ENCODE data around the gene NTNG2. TPM values are rescaled to one million over a fixed set of nuclear protein-coding genes. Genes with fewer than 3 reads are reported as not detected.
"Not testable (repeated sequence)": the region's sequence is repeated elsewhere in the genome, so short reads cannot be mapped to it uniquely, and the experiment has no call there.

Gene NTNG2
- polyA plus RNA-seq, 1 experiment: 0.74 TPM

GRCh38 chr9:132266017-132266416 is 104.2 kb downstream of the NTNG2 start:
- peaks cover 23% of the 10 kb centered on the region for H3K36me3 ChIP-seq (ENCODE audit: control insufficient read depth, insufficient read depth, low read length)
- ChIA-PET POLR2A (no interaction called here), CTCF (interaction anchor here (0.6 kb wide), 1 partner anchor 21 kb away, joined by 3 read pairs; no protein-coding TSS in a partner anchor)
- H3K4me3 ChIP-seq (ENCODE audit: low read depth, low read length): no peak overlapping the region
- no peaks in the 10 kb centered on the region for H3K27me3 ChIP-seq (ENCODE audit: control insufficient read depth, insufficient read depth, low read length)
- DNase-seq (ENCODE audit: low read depth): no peak
- TF ChIP-seq CTCF (IDR thresholded peaks at IDR 0.05; ENCODE audit: insufficient read depth, low read depth, low read length): no peak

- TF ChIP-seq CTCF (IDR thresholded peaks at IDR 0.05; ENCODE audit: insufficient read depth, low read depth, low read length): no peak
- POLR2A ChIA-PET: no interaction called here
- no peak for DNase-seq (ENCODE audit: low read depth)
- H3K36me3 ChIP-seq (ENCODE audit: control insufficient read depth, insufficient read depth, low read length): peaks cover 26% of the 10 kb centered on the region
- H3K27me3 ChIP-seq (ENCODE audit: control insufficient read depth, insufficient read depth, low read length): no peaks in the 10 kb centered on the region
- no peak overlapping the region for H3K4me3 ChIP-seq (ENCODE audit: low read depth, low read length)
- CTCF ChIA-PET: interaction anchor here (0.6 to 2.2 kb wide), 11 partner anchors 8 to 510 kb away, joined by 3 to 26 read pairs (median 5); no protein-coding TSS in a partner anchor
These were observed 105.8 kb downstream of the NTNG2 start for GRCh38 chr9:132267660-132268059.

- no peak for DNase-seq (ENCODE audit: low read depth)
- H3K27me3 ChIP-seq (ENCODE audit: control insufficient read depth, insufficient read depth, low read length): no peaks in the 10 kb centered on the region
- H3K4me3 ChIP-seq (ENCODE audit: low read depth, low read length): no peak overlapping the region
- peaks cover 23% of the 10 kb centered on the region for H3K36me3 ChIP-seq (ENCODE audit: control insufficient read depth, insufficient read depth, low read length)
- ChIA-PET CTCF (interaction anchor here (0.5 to 3.2 kb wide), 21 partner anchors 9 to 655 kb away, joined by 3 to 26 read pairs (median 5); no protein-coding TSS in a partner anchor), POLR2A (no interaction called here)
- peak; percentile 93 for TF ChIP-seq CTCF (IDR thresholded peaks at IDR 0.05; ENCODE audit: insufficient read depth, low read depth, low read length)
These were observed 107.0 kb downstream of the NTNG2 start for GRCh38 chr9:132268725-132269352.

GRCh38 chr9:132269704-132270516 is 108.1 kb downstream of the NTNG2 start:
- H3K36me3 ChIP-seq (ENCODE audit: control insufficient read depth, insufficient read depth, low read length): peaks cover 19% of the 10 kb centered on the region
- H3K27me3 ChIP-seq (ENCODE audit: control insufficient read depth, insufficient read depth, low read length); H3K4me3 ChIP-seq (ENCODE audit: low read depth, low read length); DNase-seq (ENCODE audit: low read depth); POLR2A ChIA-PET: not testable (repeated sequence)
- CTCF ChIA-PET: interaction anchor here (0.6 to 3.2 kb wide), 20 partner anchors 8 to 511 kb away, joined by 3 to 26 read pairs (median 6); no protein-coding TSS in a partner anchor

GRCh38 chr9:132274861-132275260 is 113.0 kb downstream of the NTNG2 start:
- ChIA-PET POLR2A (no interaction called here), CTCF (interaction anchor here (1.8 to 2.6 kb wide), 2 partner anchors 15 kb away, joined by 5 to 8 read pairs; no protein-coding TSS in a partner anchor)
- Histone ChIP-seq H3K27me3 (ENCODE audit: control insufficient read depth, insufficient read depth, low read length) (no peaks in the 10 kb centered on the region), H3K4me3 (ENCODE audit: low read depth, low read length) (no peak overlapping the region), H3K36me3 (ENCODE audit: control insufficient read depth, insufficient read depth, low read length) (peaks cover 24% of the 10 kb centered on the region)
- TF ChIP-seq CTCF (IDR thresholded peaks at IDR 0.05; ENCODE audit: insufficient read depth, low read depth, low read length): no peak
- DNase-seq (ENCODE audit: low read depth): no peak
